ENCODE results near the gene ENTPD3.
"Not testable (repeated sequence)": the region's sequence is repeated elsewhere in the genome, so short reads cannot be mapped to it uniquely, and the experiment has no call there.

Gene ENTPD3

DNA sequence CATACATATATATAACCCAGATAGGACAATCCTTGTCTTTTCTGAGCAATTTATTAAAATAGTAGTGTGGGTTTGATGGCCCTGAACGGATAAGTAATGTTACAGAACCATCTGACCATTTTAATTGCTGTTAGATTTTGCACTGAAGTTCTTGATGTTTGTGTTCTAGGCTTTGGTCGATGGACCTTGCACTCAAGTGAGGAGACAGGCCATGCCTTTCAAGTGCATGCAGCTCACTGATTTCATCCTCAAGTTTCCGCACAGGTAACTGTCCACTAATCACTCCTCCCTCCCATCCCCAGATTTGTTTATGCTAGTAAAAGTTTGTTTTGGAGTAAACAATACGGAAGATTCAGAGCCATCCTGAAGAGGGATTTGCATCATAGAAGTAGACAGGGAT is 71.5 kb downstream of the ENTPD3 start:
- CTCF ChIA-PET = interaction anchor here (1.0 kb wide), 1 partner anchor 149 kb away, joined by 4 read pairs; the partner anchor contains the start of gene EIF1B
- H3K9me3 Mint-ChIP-seq = no peaks in the 10 kb centered on the region
- peak overlapping the region; percentile 81 for H3K4me3 Mint-ChIP-seq
- peak overlapping the region; percentile 94 for H3K27ac Mint-ChIP-seq
- no peaks in the 10 kb centered on the region for H3K27me3 Mint-ChIP-seq
- peaks cover 44% of the 10 kb centered on the region for H3K36me3 Mint-ChIP-seq
- no peak for DNase-seq
- H3K4me1 Mint-ChIP-seq = peaks cover 71% of the 10 kb centered on the region

- Mint-ChIP-seq H3K36me3 (peaks cover 64% of the 10 kb centered on the region), H3K4me1 (peaks cover 77% of the 10 kb centered on the region), H3K27ac (peak overlapping the region; percentile 53)
- H3K4me3 Mint-ChIP-seq, DNase-seq, H3K9me3 Mint-ChIP-seq, CTCF ChIA-PET, H3K27me3 Mint-ChIP-seq: not testable (repeated sequence)
These were observed 73.5 kb downstream of the ENTPD3 start for GRCh38 chr3:40460481-40460880.

DNA sequence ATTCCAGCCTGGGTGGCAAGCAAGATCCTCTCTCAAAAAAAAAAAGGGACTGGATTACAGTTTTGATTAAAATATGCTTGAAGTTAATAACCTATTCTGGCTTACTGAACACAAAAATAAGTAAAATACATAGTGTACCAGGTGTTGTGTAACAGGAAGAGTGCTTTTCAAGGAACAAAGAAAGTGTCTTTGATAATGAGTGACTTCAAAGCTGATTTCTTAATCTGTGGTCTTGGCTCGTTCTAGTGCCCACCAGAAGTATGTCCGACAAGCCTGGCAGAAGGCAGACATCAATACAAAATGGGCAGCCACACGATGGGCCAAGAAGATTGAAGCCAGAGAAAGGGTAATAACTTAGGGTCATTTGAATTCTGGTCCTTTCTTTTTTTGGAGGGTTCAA is 74.2 kb downstream of the ENTPD3 start:
- peaks cover 70% of the 10 kb centered on the region for H3K4me1 Mint-ChIP-seq
- H3K27ac Mint-ChIP-seq = peak overlapping the region; percentile 24
- no peaks in the 10 kb centered on the region for H3K27me3 Mint-ChIP-seq
- CTCF ChIA-PET = no interaction called here
- H3K9me3 Mint-ChIP-seq = no peaks in the 10 kb centered on the region
- H3K4me3 Mint-ChIP-seq = no peak overlapping the region
- DNase-seq = no peak
- peaks cover 70% of the 10 kb centered on the region for H3K36me3 Mint-ChIP-seq

GRCh38 chr3:40462838-40463237 is 75.9 kb downstream of the ENTPD3 start:
- not testable (repeated sequence) for DNase-seq, H3K27ac Mint-ChIP-seq, H3K27me3 Mint-ChIP-seq, H3K9me3 Mint-ChIP-seq, H3K4me3 Mint-ChIP-seq
- Mint-ChIP-seq H3K36me3 (peaks cover 79% of the 10 kb centered on the region), H3K4me1 (peaks cover 60% of the 10 kb centered on the region)
- CTCF ChIA-PET = interaction anchor here (0.7 kb wide), 1 partner anchor 1955 kb away, joined by 3 read pairs; no protein-coding TSS in a partner anchor

- CTCF ChIA-PET = no interaction called here
- Mint-ChIP-seq H3K36me3 (peaks cover 76% of the 10 kb centered on the region), H3K4me1 (peaks cover 53% of the 10 kb centered on the region), H3K27me3 (no peaks in the 10 kb centered on the region), H3K9me3 (no peaks in the 10 kb centered on the region), H3K27ac (peak overlapping the region; percentile 52), H3K4me3 (no peak overlapping the region)
- no peak for DNase-seq
These were observed 76.6 kb downstream of the ENTPD3 start for GRCh38 chr3:40463579-40463978.

- peak overlapping the region; percentile 2 for H3K4me3 Mint-ChIP-seq
- H3K4me1 Mint-ChIP-seq = peaks cover 44% of the 10 kb centered on the region
- CTCF ChIA-PET = interaction anchor here (0.9 kb wide), 1 partner anchor 11 kb away, joined by 3 read pairs; no protein-coding TSS in a partner anchor
- H3K9me3 Mint-ChIP-seq = no peaks in the 10 kb centered on the region
- H3K27me3 Mint-ChIP-seq = no peaks in the 10 kb centered on the region
- peak overlapping the region; percentile 76 for H3K27ac Mint-ChIP-seq
- peak; percentile 58 for DNase-seq
- peaks cover 69% of the 10 kb centered on the region for H3K36me3 Mint-ChIP-seq
These were observed 77.5 kb downstream of the ENTPD3 start for GRCh38 chr3:40464339-40465110.

DNA sequence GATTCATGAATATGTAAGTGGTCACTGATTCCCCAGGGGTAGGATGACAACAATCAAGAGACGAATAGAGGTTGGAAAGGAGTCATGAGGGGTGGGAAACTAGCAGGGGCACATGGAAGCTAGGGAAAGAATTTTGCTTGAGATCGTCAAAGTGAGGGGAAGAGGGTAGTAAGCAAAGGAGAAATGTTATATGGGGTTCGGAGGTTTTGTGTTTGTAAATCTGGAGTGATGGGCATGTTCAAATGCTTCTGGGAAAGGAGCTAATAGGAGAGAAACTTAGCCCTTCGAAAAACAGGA is 78.1 kb downstream of the ENTPD3 start:
- Mint-ChIP-seq H3K4me3 (no peak overlapping the region), H3K36me3 (peaks cover 69% of the 10 kb centered on the region), H3K9me3 (no peaks in the 10 kb centered on the region), H3K27ac (peak overlapping the region; percentile 43), H3K4me1 (peaks cover 44% of the 10 kb centered on the region), H3K27me3 (no peaks in the 10 kb centered on the region)
- DNase-seq = no peak
- CTCF ChIA-PET = interaction anchor here (0.9 kb wide), 1 partner anchor 11 kb away, joined by 3 read pairs; no protein-coding TSS in a partner anchor

DNA sequence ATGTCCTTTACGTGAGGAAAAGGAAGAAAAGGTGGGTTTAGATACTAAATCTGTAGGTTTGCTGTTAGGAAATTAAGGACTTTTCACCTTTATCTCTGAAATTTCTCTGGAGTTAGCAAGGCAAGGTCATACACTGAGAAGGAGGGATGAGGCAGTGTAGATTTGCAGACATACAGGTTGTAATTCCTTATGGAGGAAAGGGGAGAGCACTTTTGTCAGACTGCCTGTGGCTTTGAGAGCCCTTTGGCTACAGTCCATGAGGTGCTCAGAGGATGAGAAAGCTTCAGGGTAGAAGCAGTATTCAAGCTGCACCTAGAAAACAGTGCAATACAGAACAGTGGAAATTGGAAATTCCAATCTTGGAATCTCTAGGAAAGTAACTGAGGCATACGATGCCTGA is 78.5 kb downstream of the ENTPD3 start:
- CTCF ChIA-PET = interaction anchor here (0.9 kb wide), 1 partner anchor 12 kb away, joined by 3 read pairs; no protein-coding TSS in a partner anchor
- DNase-seq = no peak
- peaks cover 41% of the 10 kb centered on the region for H3K4me1 Mint-ChIP-seq
- no peak overlapping the region for H3K27ac Mint-ChIP-seq
- H3K36me3 Mint-ChIP-seq = peaks cover 65% of the 10 kb centered on the region
- H3K27me3 Mint-ChIP-seq = no peaks in the 10 kb centered on the region
- H3K9me3 Mint-ChIP-seq = no peaks in the 10 kb centered on the region
- H3K4me3 Mint-ChIP-seq = no peak overlapping the region

DNA sequence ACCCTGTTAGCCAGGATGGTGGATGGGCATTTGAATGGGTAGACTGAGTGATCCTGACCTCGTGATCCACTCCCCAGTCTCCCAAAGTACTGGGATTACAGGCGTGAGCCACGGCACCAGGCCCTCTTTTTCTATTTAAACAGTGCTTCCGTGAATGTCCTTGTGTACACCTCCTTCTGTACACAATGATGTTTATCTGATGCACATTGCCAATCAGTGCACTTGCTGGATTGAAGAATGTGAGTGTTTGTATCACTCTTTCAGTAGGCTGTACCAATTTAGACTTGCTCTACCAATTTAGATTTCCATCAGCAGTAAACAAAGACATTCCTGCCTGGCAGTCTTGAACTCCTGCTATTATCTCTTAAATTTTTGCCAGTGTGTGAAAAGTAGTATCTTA is 81.0 kb downstream of the ENTPD3 start:
- Mint-ChIP-seq H3K27ac (no peak overlapping the region), H3K27me3 (no peaks in the 10 kb centered on the region), H3K4me3 (no peak overlapping the region), H3K9me3 (no peaks in the 10 kb centered on the region), H3K36me3 (peaks cover 47% of the 10 kb centered on the region), H3K4me1 (peaks cover 24% of the 10 kb centered on the region)
- DNase-seq = no peak
- CTCF ChIA-PET = no interaction called here

GRCh38 chr3:40470701-40471100 is 83.7 kb downstream of the ENTPD3 start:
- Mint-ChIP-seq H3K4me1 (no peaks in the 10 kb centered on the region), H3K27me3 (peaks cover 8% of the 10 kb centered on the region), H3K4me3 (no peak overlapping the region), H3K9me3 (no peaks in the 10 kb centered on the region), H3K27ac (no peak overlapping the region), H3K36me3 (peaks cover 21% of the 10 kb centered on the region)
- CTCF ChIA-PET = no interaction called here
- no peak for DNase-seq

DNA sequence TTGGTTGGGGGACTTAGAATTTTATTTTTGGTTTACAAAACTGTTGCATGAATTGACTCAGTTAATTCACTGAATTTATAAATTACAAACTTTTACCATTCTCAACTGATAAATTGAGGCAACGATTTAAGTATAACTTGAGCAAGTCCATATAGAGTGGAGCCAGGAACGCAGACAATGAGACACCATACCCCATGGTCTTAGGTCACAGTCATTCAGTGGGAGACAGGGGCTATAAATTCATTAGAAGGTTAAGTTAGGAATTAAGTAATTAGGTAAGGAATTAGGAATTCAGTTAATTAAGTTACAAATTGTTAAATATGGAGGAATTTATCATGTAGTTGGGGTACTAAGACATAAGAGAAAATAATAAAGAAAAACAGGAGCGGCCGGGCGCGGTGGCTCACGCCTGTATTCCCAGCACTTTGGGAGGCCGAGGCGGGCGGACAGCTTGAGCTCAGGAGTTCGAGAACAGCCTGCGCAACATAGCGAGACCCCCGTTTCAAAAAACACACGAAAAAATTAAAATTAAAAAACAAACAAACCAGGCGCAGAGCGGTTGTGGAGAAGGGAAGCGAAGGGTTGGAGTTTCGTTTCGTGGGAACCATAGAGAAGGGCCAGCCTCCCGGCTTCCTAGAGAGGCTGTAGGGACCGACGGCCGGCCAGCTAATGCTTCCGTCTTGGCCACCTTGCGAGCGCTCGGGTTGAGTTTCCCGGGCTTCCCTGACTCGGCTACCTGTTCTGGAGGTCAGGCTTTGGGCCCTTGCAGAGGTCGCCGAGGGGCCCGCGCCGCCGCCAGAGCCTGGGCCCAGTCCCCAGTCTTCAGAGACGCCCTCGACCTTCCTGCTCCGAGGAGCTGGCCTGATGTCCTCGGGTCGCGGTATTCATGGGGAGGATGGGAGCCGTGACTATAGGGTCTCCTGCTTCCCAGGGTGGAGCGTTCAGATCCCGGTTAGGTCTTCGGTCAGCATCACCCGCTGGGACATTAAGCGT is 89.8 kb downstream of the ENTPD3 start, which contains the start of gene ZNF619:
ZNF619 (plus strand) TSS at position 645 of the 993 bp plus-strand sequence. CDS start 858 bp downstream, outside the sequence.
- Mint-ChIP-seq H3K36me3 (peaks cover 25% of the 10 kb centered on the region), H3K4me3 (peak within 1 kb of the TSS; percentile 82), H3K27me3 (peaks cover 8% of the 10 kb centered on the region), H3K27ac (peak within 1 kb of the TSS; percentile 61), H3K9me3 (no peaks in the 10 kb centered on the region), H3K4me1 (peaks cover 23% of the 10 kb centered on the region)
- CTCF ChIA-PET = no interaction called here
- peak; percentile 69 for DNase-seq

DNA sequence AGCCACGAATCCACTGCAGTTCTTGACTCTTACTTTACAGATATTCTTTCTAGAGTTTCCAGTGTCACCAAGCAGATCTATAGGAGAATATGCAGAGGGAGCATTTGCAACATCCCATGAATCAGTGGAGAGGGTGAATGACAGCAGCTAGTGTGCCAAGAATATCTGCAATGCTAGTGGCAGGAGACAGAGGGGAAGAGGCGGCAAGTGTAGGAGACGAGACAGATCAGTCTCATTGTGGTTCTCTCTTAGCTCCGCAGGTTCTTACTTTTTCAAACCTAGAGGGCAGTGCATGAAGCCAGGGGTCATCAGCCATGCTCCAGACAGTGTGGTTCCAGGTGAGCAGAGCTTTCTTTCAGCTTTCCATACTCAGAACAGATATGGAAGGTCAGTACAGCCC is 90.7 kb downstream of the ENTPD3 start:
- CTCF ChIA-PET = interaction anchor here (1.0 to 1.1 kb wide), 2 partner anchors 24 to 28 kb away, joined by 3 to 4 read pairs; no protein-coding TSS in a partner anchor
- H3K9me3 Mint-ChIP-seq = no peaks in the 10 kb centered on the region

More for the DNA sequence above, 90.7 kb downstream of the ENTPD3 start:
- peaks cover 32% of the 10 kb centered on the region for H3K4me1 Mint-ChIP-seq
- peaks cover 8% of the 10 kb centered on the region for H3K27me3 Mint-ChIP-seq
- DNase-seq = no peak
- H3K36me3 Mint-ChIP-seq = peaks cover 30% of the 10 kb centered on the region
- H3K27ac Mint-ChIP-seq = no peak overlapping the region
- peak overlapping the region; percentile 82 for H3K4me3 Mint-ChIP-seq

All from activated naive CD4-positive, alpha-beta T cell treated with anti-CD3 and anti-CD28 coated beads, Interleukin-2, amount 10 ng/mL, durations not matched to agents 7 days and 5 days (primary cell).